ENCODE data around the gene FOCAD.
"Not testable (repeated sequence)": the region's sequence is repeated elsewhere in the genome, so short reads cannot be mapped to it uniquely, and the experiment has no call there.

The FOCAD gene

GRCh38 chr9:20884985-20885593, 201.0 kb downstream of the FOCAD start:
- DNase-seq = no peak

- no peak for DNase-seq
Observed at GRCh38 chr9:20898885-20899554, 215.0 kb downstream of the FOCAD start.

GRCh38 chr9:20903212-20903611, 219.2 kb downstream of the FOCAD start:
- DNase-seq = no peak

GRCh38 chr9:20904995-20905394, 220.9 kb downstream of the FOCAD start:
- no peak for DNase-seq

DNA sequence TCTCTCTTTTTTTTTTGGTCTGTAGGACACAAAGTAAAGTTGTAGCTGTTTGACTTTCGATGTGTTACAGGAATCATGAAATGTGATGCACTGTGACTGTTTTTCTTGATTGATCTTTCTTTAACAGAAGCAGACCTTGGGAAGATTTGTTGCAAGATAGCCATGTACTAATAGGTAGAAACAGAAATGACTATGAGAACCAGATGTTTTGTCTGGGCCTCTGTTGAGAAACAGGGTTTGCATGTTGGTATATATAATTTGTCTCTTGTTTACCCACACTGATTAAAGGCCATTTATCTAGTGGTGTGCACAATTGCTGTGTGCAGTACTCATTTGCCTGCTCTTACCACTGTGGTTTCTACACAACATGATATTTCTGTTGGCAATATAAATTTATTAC, 222.3 kb downstream of the FOCAD start:
- DNase-seq = no peak

- DNase-seq = no peak
Observed at GRCh38 chr9:20908461-20908860, 224.4 kb downstream of the FOCAD start.

- DNase-seq = no peak
Observed at GRCh38 chr9:20914556-20914955, 230.5 kb downstream of the FOCAD start.

DNA sequence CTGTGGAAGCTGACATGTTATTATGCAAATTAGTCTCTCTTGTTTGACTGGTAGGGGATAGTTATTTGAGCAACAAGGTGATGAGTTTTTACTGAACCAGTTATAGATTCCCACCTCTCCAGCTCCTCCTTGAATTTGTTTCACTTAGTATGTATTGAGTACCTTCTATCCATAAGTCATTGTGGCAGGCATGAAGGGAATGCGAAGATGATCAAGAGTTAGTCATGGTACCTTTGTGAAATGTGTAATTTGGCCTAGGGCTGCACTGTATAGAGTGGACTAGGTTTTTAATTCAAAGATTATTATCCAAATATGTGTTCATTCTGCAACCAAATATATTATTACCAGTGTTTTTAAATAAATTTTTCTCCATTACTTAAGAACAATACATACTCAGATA, 237.3 kb downstream of the FOCAD start:
- DNase-seq = no peak

- DNase-seq = no peak
Observed at GRCh38 chr9:20925256-20926045, 241.4 kb downstream of the FOCAD start.

GRCh38 chr9:20929276-20929675, 245.2 kb downstream of the FOCAD start:
- DNase-seq = no peak

GRCh38 chr9:20930836-20931235, 246.8 kb downstream of the FOCAD start:
- no peak for DNase-seq

- no peak for DNase-seq
Observed at GRCh38 chr9:20940447-20941173, 256.6 kb downstream of the FOCAD start.

DNA sequence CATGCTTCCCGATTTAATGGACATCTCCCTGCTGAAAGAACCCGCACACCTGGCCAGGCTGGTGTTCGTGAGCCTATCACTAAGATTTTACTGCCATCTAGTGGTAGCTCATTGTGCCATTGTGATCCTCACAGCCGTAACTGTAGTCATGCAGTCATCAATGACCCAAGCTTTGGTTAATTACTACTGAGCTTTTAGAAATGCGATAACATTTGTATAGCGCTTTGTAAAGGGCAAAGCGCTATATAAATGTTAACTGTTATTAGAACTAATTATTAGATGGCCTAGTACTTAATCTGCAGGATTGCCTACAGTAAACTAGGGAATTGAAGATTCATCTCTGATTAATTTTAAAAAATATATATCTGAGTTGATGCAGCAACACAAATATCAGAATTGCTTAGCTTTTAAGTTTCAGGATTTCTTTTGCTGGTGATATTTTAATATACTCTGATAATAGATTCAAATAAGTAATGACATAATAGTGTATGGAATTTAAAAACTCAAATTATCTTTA, 257.2 kb downstream of the FOCAD start:
- peak; percentile 72 for DNase-seq

- no peak for DNase-seq
Observed at GRCh38 chr9:20944507-20944906, 260.4 kb downstream of the FOCAD start.

DNA sequence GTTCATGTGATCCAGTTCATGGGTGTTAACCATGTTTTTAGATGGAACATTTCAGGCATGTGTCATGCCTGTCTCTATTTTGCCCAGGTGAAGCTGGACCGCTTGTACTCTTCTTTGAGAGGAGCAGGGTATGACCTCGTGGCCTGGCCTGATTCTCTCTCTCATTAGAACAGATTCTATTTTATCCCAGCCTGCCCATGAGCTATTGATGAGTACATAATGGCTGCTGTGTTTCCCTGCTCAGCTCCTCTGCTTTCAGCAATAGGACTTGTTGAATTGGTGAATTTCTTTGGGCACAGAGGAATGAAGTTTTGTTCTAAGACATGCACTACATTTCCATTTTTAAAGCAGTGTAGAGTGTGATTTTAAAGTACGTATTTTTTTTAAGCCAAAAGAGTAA, 261.2 kb downstream of the FOCAD start:
- no peak for DNase-seq

DNA sequence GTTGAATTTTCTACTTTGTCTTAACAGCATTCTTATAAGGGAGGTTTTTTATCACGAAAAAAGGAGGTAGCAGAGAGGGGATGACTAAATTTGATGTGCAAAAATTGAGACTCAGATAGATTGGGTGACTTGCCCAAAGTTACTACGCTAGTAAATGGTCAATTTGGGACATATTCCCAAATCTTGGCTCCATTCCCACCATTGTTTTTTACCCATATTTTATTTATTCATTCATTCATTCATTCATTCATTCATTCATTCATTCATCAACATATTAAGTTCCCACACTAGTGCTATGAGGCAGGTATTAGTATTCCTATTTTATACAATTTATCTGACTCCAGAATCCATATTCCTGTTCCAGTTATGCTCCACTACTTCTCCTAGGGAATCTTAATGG, 261.8 kb downstream of the FOCAD start:
- no peak for DNase-seq

GRCh38 chr9:20948703-20949102, 264.6 kb downstream of the FOCAD start:
- no peak for DNase-seq

DNA sequence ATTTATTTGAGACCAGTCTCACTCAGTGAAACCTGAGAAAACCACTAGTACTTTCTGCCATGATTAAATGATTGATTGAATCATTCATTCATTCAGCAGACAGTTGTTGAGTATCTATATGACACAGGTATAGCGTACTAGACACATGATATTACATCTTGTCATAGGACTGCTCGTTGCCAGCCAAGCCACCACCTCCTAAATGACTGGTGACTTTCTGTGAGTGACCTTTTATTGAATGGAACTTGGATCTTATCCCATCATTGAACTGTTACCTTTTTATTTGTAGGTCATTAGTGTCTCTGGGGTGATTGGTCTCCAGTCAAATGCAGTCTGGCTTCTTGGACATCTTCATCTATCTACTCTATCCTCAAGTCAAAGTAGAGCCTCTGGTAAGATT, 266.6 kb downstream of the FOCAD start:
- DNase-seq = no peak

GRCh38 chr9:20962536-20963225, 278.6 kb downstream of the FOCAD start:
- DNase-seq = no peak

DNA sequence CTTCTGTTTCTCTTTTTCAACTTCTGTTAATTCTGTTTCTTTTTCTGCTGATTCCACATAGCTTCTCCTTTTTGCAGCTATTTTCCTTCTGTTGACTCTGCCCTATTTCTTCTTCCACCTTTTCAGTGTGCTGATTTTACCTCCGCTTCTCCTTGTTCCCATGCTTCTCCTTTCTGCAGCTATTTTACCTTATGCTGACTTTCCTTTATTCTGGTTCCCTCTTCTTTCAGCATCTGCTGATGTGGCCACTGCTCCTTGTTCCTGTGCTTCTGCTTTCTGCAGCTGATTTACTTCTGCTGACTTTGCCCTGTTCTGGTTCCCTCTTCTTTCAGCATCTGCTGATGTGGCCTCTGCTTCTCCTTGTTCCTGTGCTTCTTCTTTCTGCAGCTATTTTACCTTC, 288.6 kb downstream of the FOCAD start:
- no peak for DNase-seq

DNA sequence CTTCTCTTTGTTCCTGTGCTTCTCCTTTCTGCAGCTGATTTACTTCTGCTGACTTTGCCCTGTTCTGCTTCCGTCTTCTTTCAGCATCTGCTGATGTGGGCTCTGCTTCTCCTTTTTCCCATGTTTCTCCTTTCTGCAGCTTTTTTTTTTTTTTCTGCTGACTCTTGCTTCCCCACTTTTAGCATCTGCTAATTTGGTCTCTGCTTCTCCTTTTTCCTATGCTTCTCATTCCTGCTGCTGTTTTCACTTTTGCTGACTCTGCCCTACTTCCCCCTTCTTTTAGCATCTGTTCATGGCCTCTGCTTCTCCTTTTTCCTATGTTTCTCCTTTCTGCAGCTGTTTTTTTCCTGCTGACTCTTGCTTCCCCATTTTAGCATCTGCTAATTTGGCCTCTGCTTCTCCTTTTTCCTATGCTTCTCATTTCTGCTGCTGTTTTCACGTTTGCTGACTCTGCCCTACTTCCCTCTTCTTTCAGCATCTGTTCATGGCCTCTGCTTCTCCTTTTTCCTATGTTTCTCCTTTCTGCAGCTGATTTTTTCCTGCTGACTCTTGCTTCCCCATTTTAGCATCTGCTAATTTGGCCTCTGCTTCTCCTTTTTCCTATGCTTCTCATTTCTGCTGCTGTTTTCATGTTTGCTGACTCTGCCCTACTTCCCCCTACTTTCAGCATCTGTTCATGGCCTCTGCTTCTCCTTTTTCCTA, 289.3 kb downstream of the FOCAD start:
- not testable (repeated sequence) for DNase-seq

Measured in NCI-H2081 treated with DMSO at 0.1 percent for 48 hours (cell line).